ENCODE data around the gene MAGT1.

The MAGT1 gene

DNA sequence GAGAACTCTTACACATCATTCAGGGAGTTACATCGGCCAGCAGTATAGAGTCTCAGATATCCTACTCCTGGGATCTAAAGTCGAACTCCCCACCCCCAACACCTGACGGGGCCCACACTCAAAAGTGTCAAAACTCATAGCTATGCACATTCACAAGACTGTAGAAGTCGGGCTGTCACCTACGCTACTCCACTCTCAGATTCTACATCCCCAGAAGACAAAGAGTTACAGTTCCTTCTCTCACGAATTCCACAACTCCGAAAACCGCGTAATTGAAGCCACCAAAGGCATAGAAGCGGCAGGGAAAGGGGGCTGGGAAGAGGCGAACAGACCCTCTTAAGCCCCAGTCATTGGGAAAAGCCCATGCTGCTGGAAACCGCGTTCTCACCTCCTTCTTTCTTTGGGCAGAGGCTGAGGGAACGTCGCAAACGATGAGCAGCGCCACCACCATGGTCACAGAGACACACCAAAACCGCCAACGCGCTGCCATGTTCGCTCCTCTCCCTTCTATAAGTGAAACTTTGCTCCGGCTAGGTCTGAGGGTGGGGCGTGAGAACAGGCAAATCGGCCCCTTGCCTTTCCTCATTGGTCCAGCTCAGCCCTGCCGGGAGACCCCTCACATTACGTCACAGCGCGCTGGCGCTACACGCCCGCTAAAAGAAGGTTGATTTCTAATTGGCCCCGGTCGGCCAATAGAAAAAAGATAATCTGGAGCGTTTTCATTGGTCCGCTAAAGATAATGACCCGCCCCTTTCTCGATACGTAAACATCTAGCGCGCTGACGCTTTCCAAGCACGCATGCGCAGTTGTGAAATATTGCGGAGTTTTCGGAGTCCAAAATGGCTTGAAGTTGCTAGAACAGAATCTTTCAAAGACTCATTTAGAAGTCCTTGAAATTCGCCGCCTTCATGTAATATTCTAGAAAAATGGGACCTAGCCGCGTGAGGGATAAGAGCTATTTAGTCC is at the start of gene MAGT1 (continued):
- no peak for TF ChIP-seq ZNF112 (tag by site-specific recombination; IDR thresholded peaks at IDR 0.05)
- no peak for TF ChIP-seq ZNF777 (tag by site-specific recombination; IDR thresholded peaks at IDR 0.05; ENCODE audit: borderline replicate concordance)
- TF ChIP-seq OVOL3 (tag by site-specific recombination; IDR thresholded peaks at IDR 0.05), result no peak
- no peak for TF ChIP-seq FEZF1 (tag by site-specific recombination; IDR thresholded peaks at IDR 0.05)
- TF ChIP-seq, protein P1, sequence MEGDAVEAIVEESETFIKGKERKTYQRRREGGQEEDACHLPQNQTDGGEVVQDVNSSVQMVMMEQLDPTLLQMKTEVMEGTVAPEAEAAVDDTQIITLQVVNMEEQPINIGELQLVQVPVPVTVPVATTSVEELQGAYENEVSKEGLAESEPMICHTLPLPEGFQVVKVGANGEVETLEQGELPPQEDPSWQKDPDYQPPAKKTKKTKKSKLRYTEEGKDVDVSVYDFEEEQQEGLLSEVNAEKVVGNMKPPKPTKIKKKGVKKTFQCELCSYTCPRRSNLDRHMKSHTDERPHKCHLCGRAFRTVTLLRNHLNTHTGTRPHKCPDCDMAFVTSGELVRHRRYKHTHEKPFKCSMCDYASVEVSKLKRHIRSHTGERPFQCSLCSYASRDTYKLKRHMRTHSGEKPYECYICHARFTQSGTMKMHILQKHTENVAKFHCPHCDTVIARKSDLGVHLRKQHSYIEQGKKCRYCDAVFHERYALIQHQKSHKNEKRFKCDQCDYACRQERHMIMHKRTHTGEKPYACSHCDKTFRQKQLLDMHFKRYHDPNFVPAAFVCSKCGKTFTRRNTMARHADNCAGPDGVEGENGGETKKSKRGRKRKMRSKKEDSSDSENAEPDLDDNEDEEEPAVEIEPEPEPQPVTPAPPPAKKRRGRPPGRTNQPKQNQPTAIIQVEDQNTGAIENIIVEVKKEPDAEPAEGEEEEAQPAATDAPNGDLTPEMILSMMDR (tag by site-specific recombination; IDR thresholded peaks at IDR 0.05), result peak; percentile 73
- TF ChIP-seq HOXC10 (CRISPR knock-in tag; IDR thresholded peaks at IDR 0.05), result no peak
- no peak for TF ChIP-seq ZBTB7A (tag by site-specific recombination; IDR thresholded peaks at IDR 0.05; ENCODE audit: low read depth)
- no peak for TF ChIP-seq ZNF843 (tag by site-specific recombination; IDR thresholded peaks at IDR 0.05)
- TF ChIP-seq, protein P2, sequence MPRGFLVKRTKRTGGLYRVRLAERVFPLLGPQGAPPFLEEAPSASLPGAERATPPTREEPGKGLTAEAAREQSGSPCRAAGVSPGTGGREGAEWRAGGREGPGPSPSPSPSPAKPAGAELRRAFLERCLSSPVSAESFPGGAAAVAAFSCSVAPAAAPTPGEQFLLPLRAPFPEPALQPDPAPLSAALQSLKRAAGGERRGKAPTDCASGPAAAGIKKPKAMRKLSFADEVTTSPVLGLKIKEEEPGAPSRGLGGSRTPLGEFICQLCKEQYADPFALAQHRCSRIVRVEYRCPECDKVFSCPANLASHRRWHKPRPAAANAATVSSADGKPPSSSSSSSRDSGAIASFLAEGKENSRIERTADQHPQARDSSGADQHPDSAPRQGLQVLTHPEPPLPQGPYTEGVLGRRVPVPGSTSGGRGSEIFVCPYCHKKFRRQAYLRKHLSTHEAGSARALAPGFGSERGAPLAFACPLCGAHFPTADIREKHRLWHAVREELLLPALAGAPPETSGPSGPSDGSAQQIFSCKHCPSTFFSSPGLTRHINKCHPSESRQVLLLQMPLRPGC (tag by site-specific recombination; IDR thresholded peaks at IDR 0.05), result no peak
- peak; percentile 94 for TF ChIP-seq ZNF629 (tag by site-specific recombination; IDR thresholded peaks at IDR 0.05)
- TF ChIP-seq PRDM1 (tag by site-specific recombination; IDR thresholded peaks at IDR 0.05), result peak; percentile 71
- TF ChIP-seq, protein P3, sequence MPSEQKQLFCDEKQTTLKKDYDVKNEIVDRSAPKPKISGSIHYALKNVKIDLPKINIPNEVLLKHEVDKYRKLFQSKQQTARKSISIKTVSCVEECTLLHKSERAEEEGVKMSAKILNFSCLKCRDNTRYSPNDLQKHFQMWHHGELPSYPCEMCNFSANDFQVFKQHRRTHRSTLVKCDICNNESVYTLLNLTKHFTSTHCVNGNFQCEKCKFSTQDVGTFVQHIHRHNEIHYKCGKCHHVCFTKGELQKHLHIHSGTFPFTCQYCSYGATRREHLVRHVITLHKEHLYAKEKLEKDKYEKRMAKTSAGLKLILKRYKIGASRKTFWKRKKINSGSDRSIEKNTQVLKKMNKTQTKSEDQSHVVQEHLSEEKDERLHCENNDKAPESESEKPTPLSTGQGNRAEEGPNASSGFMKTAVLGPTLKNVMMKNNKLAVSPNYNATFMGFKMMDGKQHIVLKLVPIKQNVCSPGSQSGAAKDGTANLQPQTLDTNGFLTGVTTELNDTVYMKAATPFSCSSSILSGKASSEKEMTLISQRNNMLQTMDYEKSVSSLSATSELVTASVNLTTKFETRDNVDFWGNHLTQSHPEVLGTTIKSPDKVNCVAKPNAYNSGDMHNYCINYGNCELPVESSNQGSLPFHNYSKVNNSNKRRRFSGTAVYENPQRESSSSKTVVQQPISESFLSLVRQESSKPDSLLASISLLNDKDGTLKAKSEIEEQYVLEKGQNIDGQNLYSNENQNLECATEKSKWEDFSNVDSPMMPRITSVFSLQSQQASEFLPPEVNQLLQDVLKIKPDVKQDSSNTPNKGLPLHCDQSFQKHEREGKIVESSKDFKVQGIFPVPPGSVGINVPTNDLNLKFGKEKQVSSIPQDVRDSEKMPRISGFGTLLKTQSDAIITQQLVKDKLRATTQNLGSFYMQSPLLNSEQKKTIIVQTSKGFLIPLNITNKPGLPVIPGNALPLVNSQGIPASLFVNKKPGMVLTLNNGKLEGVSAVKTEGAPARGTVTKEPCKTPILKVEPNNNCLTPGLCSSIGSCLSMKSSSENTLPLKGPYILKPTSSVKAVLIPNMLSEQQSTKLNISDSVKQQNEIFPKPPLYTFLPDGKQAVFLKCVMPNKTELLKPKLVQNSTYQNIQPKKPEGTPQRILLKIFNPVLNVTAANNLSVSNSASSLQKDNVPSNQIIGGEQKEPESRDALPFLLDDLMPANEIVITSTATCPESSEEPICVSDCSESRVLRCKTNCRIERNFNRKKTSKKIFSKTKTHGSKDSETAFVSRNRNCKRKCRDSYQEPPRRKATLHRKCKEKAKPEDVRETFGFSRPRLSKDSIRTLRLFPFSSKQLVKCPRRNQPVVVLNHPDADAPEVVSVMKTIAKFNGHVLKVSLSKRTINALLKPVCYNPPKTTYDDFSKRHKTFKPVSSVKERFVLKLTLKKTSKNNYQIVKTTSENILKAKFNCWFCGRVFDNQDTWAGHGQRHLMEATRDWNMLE (tag by site-specific recombination; conservative IDR thresholded peaks at IDR 0.05; ENCODE audit: low read depth), result no peak
- no peak for TF ChIP-seq ZNF211 (tag by site-specific recombination; IDR thresholded peaks at IDR 0.05; ENCODE audit: low read depth)
- TF ChIP-seq ZNF658 (tag by site-specific recombination; IDR thresholded peaks at IDR 0.05), result no peak
- no peak for TF ChIP-seq ZNF600 (tag by site-specific recombination; IDR thresholded peaks at IDR 0.05)
- no peak for TF ChIP-seq ZNF19 (tag by site-specific recombination; IDR thresholded peaks at IDR 0.05; ENCODE audit: low read depth)
- TF ChIP-seq ZNF202 (tag by site-specific recombination; IDR thresholded peaks at IDR 0.05; ENCODE audit: borderline replicate concordance), result no peak
- no peak for TF ChIP-seq ZNF16 (tag by site-specific recombination; IDR thresholded peaks at IDR 0.05; ENCODE audit: low read depth)
- TF ChIP-seq ZFP69B (tag by site-specific recombination; IDR thresholded peaks at IDR 0.05), result peak; percentile 97
- no peak for TF ChIP-seq ZNF560 (tag by site-specific recombination; IDR thresholded peaks at IDR 0.05; ENCODE audit: borderline replicate concordance)
- peak; percentile 71; the same call in 1 of the 2 replicates for TF ChIP-seq ZNF391 (tag by site-specific recombination; IDR thresholded peaks at IDR 0.05; ENCODE audit: borderline replicate concordance, low read depth)
- TF ChIP-seq ZNF585B (tag by site-specific recombination; IDR thresholded peaks at IDR 0.05), result no peak
- TF ChIP-seq, protein P4, sequence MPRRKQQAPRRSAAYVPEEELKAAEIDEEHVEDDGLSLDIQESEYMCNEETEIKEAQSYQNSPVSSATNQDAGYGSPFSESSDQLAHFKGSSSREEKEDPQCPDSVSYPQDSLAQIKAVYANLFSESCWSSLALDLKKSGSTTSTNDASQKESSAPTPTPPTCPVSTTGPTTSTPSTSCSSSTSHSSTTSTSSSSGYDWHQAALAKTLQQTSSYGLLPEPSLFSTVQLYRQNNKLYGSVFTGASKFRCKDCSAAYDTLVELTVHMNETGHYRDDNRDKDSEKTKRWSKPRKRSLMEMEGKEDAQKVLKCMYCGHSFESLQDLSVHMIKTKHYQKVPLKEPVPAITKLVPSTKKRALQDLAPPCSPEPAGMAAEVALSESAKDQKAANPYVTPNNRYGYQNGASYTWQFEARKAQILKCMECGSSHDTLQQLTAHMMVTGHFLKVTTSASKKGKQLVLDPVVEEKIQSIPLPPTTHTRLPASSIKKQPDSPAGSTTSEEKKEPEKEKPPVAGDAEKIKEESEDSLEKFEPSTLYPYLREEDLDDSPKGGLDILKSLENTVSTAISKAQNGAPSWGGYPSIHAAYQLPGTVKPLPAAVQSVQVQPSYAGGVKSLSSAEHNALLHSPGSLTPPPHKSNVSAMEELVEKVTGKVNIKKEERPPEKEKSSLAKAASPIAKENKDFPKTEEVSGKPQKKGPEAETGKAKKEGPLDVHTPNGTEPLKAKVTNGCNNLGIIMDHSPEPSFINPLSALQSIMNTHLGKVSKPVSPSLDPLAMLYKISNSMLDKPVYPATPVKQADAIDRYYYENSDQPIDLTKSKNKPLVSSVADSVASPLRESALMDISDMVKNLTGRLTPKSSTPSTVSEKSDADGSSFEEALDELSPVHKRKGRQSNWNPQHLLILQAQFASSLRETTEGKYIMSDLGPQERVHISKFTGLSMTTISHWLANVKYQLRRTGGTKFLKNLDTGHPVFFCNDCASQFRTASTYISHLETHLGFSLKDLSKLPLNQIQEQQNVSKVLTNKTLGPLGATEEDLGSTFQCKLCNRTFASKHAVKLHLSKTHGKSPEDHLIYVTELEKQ (tag by site-specific recombination; IDR thresholded peaks at IDR 0.05; ENCODE audit: borderline replicate concordance), result no peak
- TF ChIP-seq ZNF404 (tag by site-specific recombination; IDR thresholded peaks at IDR 0.05), result no peak
- TF ChIP-seq, protein P5, sequence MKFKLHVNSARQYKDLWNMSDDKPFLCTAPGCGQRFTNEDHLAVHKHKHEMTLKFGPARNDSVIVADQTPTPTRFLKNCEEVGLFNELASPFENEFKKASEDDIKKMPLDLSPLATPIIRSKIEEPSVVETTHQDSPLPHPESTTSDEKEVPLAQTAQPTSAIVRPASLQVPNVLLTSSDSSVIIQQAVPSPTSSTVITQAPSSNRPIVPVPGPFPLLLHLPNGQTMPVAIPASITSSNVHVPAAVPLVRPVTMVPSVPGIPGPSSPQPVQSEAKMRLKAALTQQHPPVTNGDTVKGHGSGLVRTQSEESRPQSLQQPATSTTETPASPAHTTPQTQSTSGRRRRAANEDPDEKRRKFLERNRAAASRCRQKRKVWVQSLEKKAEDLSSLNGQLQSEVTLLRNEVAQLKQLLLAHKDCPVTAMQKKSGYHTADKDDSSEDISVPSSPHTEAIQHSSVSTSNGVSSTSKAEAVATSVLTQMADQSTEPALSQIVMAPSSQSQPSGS (tag by site-specific recombination; IDR thresholded peaks at IDR 0.05; ENCODE audit: low read depth), result peak; percentile 96
- TF ChIP-seq ZNF501 (tag by site-specific recombination; IDR thresholded peaks at IDR 0.05), result peak; percentile 68
